Activated gamma-delta T cell (primary cell): ENCODE results near the gene CX3CL1.

Experiments
- DNase-seq: peaks from one replicate; lab custom pipeline; 2025; lab: John Stamatoyannopoulos, UW

The CX3CL1 gene

GRCh38 chr16:57405097-57405496, 32.8 kb downstream of the CX3CL1 start:
- DNase-seq, result no peak

- no peak for DNase-seq
These were observed 34.6 kb downstream of the CX3CL1 start for GRCh38 chr16:57406881-57407280.

- DNase-seq, result no peak
These were observed 35.4 kb downstream of the CX3CL1 start for GRCh38 chr16:57407521-57408353.

- no peak for DNase-seq
These were observed 36.8 kb downstream of the CX3CL1 start for GRCh38 chr16:57409065-57409464.

GRCh38 chr16:57409870-57410587, 37.7 kb downstream of the CX3CL1 start:
- no peak for DNase-seq

GRCh38 chr16:57411362-57411976, 39.2 kb downstream of the CX3CL1 start:
- DNase-seq, result no peak

- DNase-seq, result no peak
These were observed 40.3 kb downstream of the CX3CL1 start for GRCh38 chr16:57412584-57412983.

GRCh38 chr16:57413301-57413730, 41.0 kb downstream of the CX3CL1 start:
- no peak for DNase-seq

- no peak for DNase-seq
These were observed 41.4 kb downstream of the CX3CL1 start for GRCh38 chr16:57413733-57414132.

GRCh38 chr16:57416084-57416483, 43.8 kb downstream of the CX3CL1 start:
- no peak for DNase-seq

GRCh38 chr16:57419506-57419905, 47.2 kb downstream of the CX3CL1 start:
- DNase-seq, result no peak

GRCh38 chr16:57422026-57422944, 50.0 kb downstream of the CX3CL1 start:
- DNase-seq, result no peak

- no peak for DNase-seq
These were observed 50.9 kb downstream of the CX3CL1 start for GRCh38 chr16:57423152-57423551.

GRCh38 chr16:57424583-57424982, 52.3 kb downstream of the CX3CL1 start:
- no peak for DNase-seq

- no peak for DNase-seq
These were observed 54.1 kb downstream of the CX3CL1 start for GRCh38 chr16:57426356-57426755.

- DNase-seq, result no peak
These were observed 55.0 kb downstream of the CX3CL1 start for GRCh38 chr16:57427307-57427706.

- no peak for DNase-seq
These were observed 55.5 kb downstream of the CX3CL1 start for GRCh38 chr16:57427824-57428223.

- DNase-seq, result no peak
These were observed 58.7 kb downstream of the CX3CL1 start for GRCh38 chr16:57430955-57431354.

- DNase-seq, result no peak
These were observed 60.2 kb downstream of the CX3CL1 start for GRCh38 chr16:57432505-57432904.

GRCh38 chr16:57432989-57433388, 60.7 kb downstream of the CX3CL1 start:
- DNase-seq, result no peak

- no peak for DNase-seq
These were observed 61.7 kb downstream of the CX3CL1 start for GRCh38 chr16:57434003-57434402.
